C4-2B (cell line): Measurements from ENCODE around the gene SCIN.
A peak's percentile ranks its signal among the peaks of the same experiment; 100 is the strongest.

Experiments
- H3K27ac ChIP-seq: fragments of 450-650 bp; 2 replicates; pipeline ENCODE4 v1.5.1; 2017
- ZFX ChIP-seq: fragments of 450-650 bp; IDR thresholded peaks from 2 replicates; pipeline ENCODE4 v1.6.1; 2017
- TF ChIP-seq, protein P1 (sequence below): fragments of 450-650 bp; conservative IDR thresholded peaks from 2 replicates; pipeline ENCODE4 v1.5.1; 2017; ENCODE audit warnings: mild to moderate bottlenecking

SCIN gene

DNA sequence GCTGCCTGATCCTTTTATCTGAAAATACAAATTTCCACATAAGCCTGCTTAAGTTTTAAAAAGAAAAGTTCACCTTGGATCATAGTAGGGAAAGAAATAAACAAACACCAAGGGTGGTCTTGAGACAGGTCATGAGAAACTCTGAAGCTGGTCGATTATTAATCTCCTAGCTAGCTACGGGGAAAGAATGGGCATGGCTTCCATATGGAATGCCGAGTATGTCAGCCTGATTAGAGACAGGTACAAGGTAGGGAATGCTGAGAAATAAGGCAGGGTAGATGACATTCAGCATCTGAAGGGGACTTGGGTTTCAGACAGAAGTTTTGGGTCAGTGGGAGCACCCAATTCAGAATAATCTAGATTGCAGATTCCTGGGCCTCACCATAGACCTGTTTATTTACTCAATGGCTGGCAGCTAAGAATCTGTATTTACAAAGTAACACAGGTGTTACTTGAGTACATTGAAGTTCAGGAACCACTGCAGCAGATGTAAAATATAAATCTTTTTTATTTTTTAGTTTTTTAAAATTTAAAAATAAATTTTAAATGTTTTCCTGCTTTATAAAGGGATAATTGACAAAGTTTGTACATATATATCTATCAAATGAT, 49.0 kb downstream of the SCIN start:
- no peak overlapping the region for H3K27ac ChIP-seq
- TF ChIP-seq, protein P1, sequence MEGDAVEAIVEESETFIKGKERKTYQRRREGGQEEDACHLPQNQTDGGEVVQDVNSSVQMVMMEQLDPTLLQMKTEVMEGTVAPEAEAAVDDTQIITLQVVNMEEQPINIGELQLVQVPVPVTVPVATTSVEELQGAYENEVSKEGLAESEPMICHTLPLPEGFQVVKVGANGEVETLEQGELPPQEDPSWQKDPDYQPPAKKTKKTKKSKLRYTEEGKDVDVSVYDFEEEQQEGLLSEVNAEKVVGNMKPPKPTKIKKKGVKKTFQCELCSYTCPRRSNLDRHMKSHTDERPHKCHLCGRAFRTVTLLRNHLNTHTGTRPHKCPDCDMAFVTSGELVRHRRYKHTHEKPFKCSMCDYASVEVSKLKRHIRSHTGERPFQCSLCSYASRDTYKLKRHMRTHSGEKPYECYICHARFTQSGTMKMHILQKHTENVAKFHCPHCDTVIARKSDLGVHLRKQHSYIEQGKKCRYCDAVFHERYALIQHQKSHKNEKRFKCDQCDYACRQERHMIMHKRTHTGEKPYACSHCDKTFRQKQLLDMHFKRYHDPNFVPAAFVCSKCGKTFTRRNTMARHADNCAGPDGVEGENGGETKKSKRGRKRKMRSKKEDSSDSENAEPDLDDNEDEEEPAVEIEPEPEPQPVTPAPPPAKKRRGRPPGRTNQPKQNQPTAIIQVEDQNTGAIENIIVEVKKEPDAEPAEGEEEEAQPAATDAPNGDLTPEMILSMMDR, result no peak
- no peak for TF ChIP-seq ZFX

DNA sequence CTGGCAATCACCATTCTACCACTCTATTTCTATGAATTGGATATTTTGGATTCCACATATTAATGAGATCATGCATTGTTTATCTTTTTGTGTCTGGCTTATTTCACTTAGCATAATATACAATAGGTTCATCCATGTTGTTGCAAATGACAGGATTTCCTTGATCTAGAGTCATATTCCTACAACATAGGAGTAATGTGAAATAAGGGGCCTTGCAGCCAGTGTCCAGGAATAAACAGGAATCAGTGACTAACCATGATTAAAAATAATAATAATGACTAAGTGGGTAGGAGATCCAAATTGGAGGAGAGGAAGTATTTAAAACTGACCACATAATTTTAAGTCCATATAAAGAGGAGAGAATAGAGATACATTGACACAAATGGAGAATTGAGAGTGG, 49.9 kb downstream of the SCIN start:
- no peak for TF ChIP-seq ZFX
- TF ChIP-seq, protein P1, result no peak
- no peak overlapping the region for H3K27ac ChIP-seq

DNA sequence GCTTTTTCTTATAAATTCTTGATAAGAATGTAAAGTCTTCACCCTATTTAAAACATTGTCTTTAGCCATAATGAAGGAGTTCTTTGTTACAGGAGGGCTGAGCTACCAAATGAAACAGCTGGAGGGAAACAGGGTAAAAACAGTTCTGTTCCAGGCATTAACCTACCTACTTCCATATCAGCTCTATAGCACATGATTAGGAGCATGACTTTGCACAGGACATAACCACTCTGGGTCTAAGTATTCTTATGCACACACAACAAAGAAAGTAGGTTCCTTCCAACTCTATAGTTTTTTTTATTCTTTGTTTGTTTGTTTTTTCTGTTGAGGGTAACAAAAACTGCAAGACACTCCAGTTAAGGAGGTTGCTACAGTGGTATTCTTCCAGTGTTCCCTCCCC, 52.7 kb downstream of the SCIN start:
- no peak overlapping the region for H3K27ac ChIP-seq
- TF ChIP-seq, protein P1, result no peak
- TF ChIP-seq ZFX, result no peak

DNA sequence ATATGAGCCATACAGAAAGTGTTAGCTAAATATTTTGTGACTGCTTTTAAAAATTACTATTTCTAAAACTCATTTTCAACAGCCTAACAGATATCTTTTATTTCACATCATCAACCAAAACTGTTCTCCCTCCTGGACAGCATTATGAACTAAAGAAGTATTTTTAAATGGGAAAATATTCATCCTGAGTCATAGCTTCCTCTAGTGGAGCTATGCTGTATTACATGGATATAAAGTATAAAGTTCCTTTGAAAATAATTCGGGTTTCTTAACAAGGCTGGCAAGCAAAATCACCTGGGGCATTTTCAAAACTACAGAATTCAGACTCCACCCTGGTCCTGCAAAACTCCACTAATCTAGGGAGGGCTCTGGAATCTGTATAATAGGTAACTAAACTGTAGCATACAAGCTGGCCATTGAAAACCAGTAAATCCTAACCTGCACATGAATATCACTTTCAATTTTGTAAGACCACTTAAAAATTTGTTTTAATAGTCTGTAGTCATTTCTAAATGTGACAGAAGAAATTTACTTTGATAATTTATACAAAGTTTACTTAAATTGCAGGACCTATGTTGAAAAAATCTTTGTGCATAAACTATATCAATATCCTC, 53.5 kb downstream of the SCIN start:
- H3K27ac ChIP-seq, result no peak overlapping the region
- TF ChIP-seq, protein P1, result peak; percentile 98
- no peak for TF ChIP-seq ZFX

DNA sequence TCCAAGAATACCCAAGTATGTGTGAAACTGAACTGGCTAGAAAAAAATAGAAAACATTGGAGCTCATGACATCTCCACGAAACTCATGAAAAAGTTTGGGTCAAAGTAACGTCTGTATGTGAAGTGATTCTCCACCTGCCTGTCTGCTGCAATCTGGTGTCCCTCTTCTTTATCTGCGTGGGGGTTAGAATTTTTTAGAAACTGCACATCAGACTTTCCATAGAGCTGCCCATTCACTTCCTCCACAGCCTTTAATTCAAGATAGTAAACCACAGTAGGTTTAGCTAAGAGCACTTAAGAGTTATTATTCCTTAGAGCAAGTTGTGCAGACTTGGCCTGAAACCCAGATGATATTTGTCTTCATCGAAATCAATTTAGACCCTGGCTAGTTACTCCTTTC, 55.3 kb downstream of the SCIN start:
- no peak overlapping the region for H3K27ac ChIP-seq
- TF ChIP-seq, protein P1, result no peak
- TF ChIP-seq ZFX, result no peak

DNA sequence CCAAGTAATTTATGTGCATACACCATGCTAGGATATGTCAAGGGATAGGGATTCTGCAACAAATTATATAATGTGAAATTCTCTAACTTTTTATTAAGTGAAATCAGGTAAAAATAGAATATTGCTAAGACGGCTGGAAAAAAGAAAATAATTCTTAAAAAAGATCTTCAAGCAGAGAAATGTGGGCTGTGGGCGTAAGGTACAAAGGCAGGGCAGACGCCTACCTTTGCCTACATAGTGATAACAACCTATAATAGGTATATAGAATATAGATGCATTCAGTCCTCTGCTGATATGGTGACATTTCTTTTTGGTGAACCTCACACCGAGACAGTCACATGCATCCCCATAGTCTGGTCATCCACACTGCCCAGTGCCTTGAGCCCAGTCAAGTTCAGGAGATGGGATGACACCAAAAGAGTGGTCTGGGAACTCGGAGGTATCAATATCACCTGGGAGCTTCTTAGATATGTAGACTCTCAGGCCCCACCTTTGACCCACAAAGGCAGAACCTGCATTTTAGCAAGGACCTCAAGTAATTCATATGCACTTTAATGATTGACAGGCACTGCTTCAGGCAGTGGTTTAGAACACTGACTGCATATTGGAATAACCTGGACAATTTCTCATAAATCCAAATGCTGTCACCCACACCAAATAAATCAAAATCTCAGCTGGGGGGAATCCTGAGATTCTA, 59.4 kb downstream of the SCIN start:
- TF ChIP-seq, protein P1, result no peak
- TF ChIP-seq ZFX, result no peak
- no peak overlapping the region for H3K27ac ChIP-seq

DNA sequence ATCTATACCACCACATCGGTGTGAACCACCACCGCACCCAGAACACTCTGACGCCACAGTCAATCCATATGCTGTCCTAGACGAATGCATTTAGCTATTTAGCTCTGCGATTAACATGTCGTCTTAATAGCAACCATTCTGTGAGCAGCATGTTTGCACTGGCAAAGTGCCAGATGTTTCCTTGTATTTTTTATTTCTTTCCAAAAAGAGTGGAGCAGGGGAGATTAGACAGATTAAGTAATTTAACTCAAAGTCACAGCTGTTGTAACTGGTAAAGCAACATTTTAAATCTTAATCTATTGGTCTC, 59.9 kb downstream of the SCIN start:
- H3K27ac ChIP-seq, result no peak overlapping the region
- TF ChIP-seq, protein P1, result no peak
- TF ChIP-seq ZFX, result no peak
